ENCODE measurements around the gene TST.

- TF ChIP-seq CTCF (IDR thresholded peaks at IDR 0.05) (no peak), POLR2A (IDR thresholded peaks at IDR 0.05) (no peak)
Measured at GRCh38 chr22:36976606-36977005, 42.6 kb downstream of the TST start.
